GM10266 (cell line): ENCODE data around the gene SCUBE3.

Experiments
- DNase-seq: peaks from one replicate; pipeline ENCODE4 v3.0.0; 2012; ENCODE audit errors: extremely low spot score
- CTCF ChIP-seq: IDR thresholded peaks from 2 replicates; pipeline ENCODE4 v1.5.1; 2012; ENCODE audit warnings: mild to moderate bottlenecking, low read depth; ENCODE audit not compliant: control insufficient read depth, insufficient read depth; ENCODE audit errors: missing control alignments

SCUBE3 gene

GRCh38 chr6:35228481-35228880 lies 14.7 kb downstream of the SCUBE3 start:
- DNase-seq: no peak
- no peak for TF ChIP-seq CTCF

- no peak for TF ChIP-seq CTCF
- DNase-seq: no peak
Observed at GRCh38 chr6:35229304-35229703, 15.5 kb downstream of the SCUBE3 start.

- DNase-seq: no peak
- no peak for TF ChIP-seq CTCF
Observed at GRCh38 chr6:35230498-35230897, 16.7 kb downstream of the SCUBE3 start.

- no peak for TF ChIP-seq CTCF
- DNase-seq: no peak
Observed at GRCh38 chr6:35230950-35231349, 17.2 kb downstream of the SCUBE3 start.

GRCh38 chr6:35231563-35231962 lies 17.8 kb downstream of the SCUBE3 start:
- no peak for DNase-seq
- TF ChIP-seq CTCF: no peak

- DNase-seq: no peak
Observed at GRCh38 chr6:35234901-35235300, 21.1 kb downstream of the SCUBE3 start.

GRCh38 chr6:35236223-35236622 lies 22.5 kb downstream of the SCUBE3 start:
- DNase-seq: no peak
- TF ChIP-seq CTCF: no peak

More at GRCh38 chr6:35234901-35235300, 21.1 kb downstream of the SCUBE3 start:
- no peak for TF ChIP-seq CTCF
